CD4-positive, alpha-beta memory T cell (primary cell): ENCODE measurements around the gene INO80C. TPM values are rescaled to one million over a fixed set of nuclear protein-coding genes. Genes with fewer than 3 reads are reported as not detected.

Experiments used
- CTCF ChIA-PET: fragments of 350-600 bp; sonication (Branson Sonifier 250); formaldehyde crosslinking; loops from one replicate; lab custom pipeline; 2021; ENCODE audit warnings: inconsistent platforms; ENCODE audit not compliant: partially characterized antibody; lab: Charles Lee
- POLR2A ChIA-PET: fragments of 350-600 bp; sonication (Branson Sonifier 250); formaldehyde crosslinking; loops from one replicate; lab custom pipeline; 2021; ENCODE audit not compliant: partially characterized antibody; lab: Charles Lee
- DNase-seq, 5 donors: peaks; one replicate each; pipeline versions ENCODE4 v3.0.0 to v3.0.0-alpha.2; 2020 to 2022; ENCODE audit warnings: mixed read lengths in 1 of 5
- H3K27ac ChIP-seq: one replicate; pipeline ENCODE4 v1.7.0; 2013; ENCODE audit warnings: low read depth, low read length
- H3K27me3 ChIP-seq: 2 replicates; pipeline ENCODE4 v1.7.0; 2013; ENCODE audit warnings: mild to moderate bottlenecking, low read length, moderate library complexity; ENCODE audit not compliant: insufficient read depth
- H3K36me3 ChIP-seq: 2 replicates; pipeline ENCODE4 v1.7.0; 2013; ENCODE audit warnings: mild to moderate bottlenecking, low read length, moderate library complexity; ENCODE audit not compliant: insufficient read depth
- H3K4me1 ChIP-seq: 2 replicates; pipeline ENCODE4 v1.7.0; 2013; ENCODE audit warnings: mild to moderate bottlenecking, low read length, moderate library complexity; ENCODE audit not compliant: insufficient read depth
- H3K4me3 ChIP-seq, 2 donors: one replicate each; pipeline ENCODE4 v1.7.0; 2013; ENCODE audit warnings: low read length in 2 of 2, mild to moderate bottlenecking in 1 of 2
- H3K9me3 ChIP-seq, 2 donors: one replicate each; pipeline ENCODE4 v1.7.0; 2013; ENCODE audit warnings: low read length in 2 of 2, control low read depth in 1 of 2; ENCODE audit not compliant: control insufficient read depth in 1 of 2
- H3K27ac Mint-ChIP-seq, 7 donors: one replicate each; pipeline ENCODE4 v1.8.0; 2020 to 2021; ENCODE audit warnings: mixed read lengths in 7 of 7, mild to moderate bottlenecking in 6 of 7, inconsistent platforms in 3 of 7, moderate library complexity in 3 of 7
- H3K27me3 Mint-ChIP-seq, 2 donors: one replicate each; pipeline ENCODE4 v1.8.0; 2020 to 2021; ENCODE audit warnings: mixed read lengths in 2 of 2
- H3K36me3 Mint-ChIP-seq, 2 donors: one replicate each; pipeline ENCODE4 v1.8.0; 2020 to 2021; ENCODE audit warnings: mixed read lengths in 2 of 2, inconsistent platforms in 1 of 2, mild to moderate bottlenecking in 1 of 2
- H3K4me1 Mint-ChIP-seq, 4 donors: one replicate each; pipeline ENCODE4 v1.8.0; 2020 to 2021; ENCODE audit warnings: mixed read lengths in 4 of 4, mild to moderate bottlenecking in 1 of 4
- H3K4me3 Mint-ChIP-seq, 8 donors: one replicate each; pipeline ENCODE4 v1.8.0; 2020 to 2021; ENCODE audit warnings: mixed read lengths in 8 of 8, mild to moderate bottlenecking in 7 of 8, moderate library complexity in 6 of 8, inconsistent platforms in 3 of 8
- H3K9me3 Mint-ChIP-seq, 8 donors: one replicate each; pipeline ENCODE4 v1.8.0; 2020 to 2021; ENCODE audit warnings: mixed read lengths in 8 of 8, mild to moderate bottlenecking in 5 of 8, inconsistent platforms in 3 of 8, moderate library complexity in 1 of 8
- intact Hi-C: fragments of 100-400 bp; cut with micrococcal nuclease; formaldehyde crosslinking; loops from one replicate; pipeline ENCODE4 v1.15.1; 2023
- polyA plus RNA-seq, 2 donors: library from polyadenylated mRNA; unstranded; fragments of 300-500 nt; fragmentation: Illumina TruSeq; gene quantifications; one replicate each; pipeline ENCODE4 v1.2.3, GENCODE V29; 2021
- total RNA-seq, 2 experiments: library from RNA; stranded (reverse); gene quantifications; one replicate each; pipeline ENCODE4 v1.2.3, GENCODE V29; 2021

Gene INO80C
- total and polyA plus RNA-seq, 4 experiments from 2014 or later = 18.9 to 30.3 (median 28.1) TPM

GRCh38 chr18:35507192-35507591, 9.4 kb upstream of the INO80C start:
- H3K4me3 ChIP-seq = no peak overlapping the region
- DNase-seq = no peak
- peaks cover 0 to 2% (median 1%) of the 10 kb centered on the region in 4 donors for H3K4me1 Mint-ChIP-seq
- no peaks in the 10 kb centered on the region for H3K36me3 ChIP-seq
- CTCF ChIA-PET = no interaction called here
- H3K36me3 Mint-ChIP-seq = no peaks in the 10 kb centered on the region
- H3K4me1 ChIP-seq = no peaks in the 10 kb centered on the region
- H3K27me3 ChIP-seq = no peaks in the 10 kb centered on the region
- H3K9me3 Mint-ChIP-seq = no peaks in the 10 kb centered on the region
- H3K27me3 Mint-ChIP-seq = peaks cover 0 to 5% of the 10 kb centered on the region in 2 donors
- intact Hi-C loops = no loop called here
- no peaks in the 10 kb centered on the region for H3K9me3 ChIP-seq
- POLR2A ChIA-PET = no interaction called here
- no peak overlapping the region for H3K27ac ChIP-seq
- no peak overlapping the region for H3K27ac Mint-ChIP-seq
- no peak overlapping the region for H3K4me3 Mint-ChIP-seq

GRCh38 chr18:35506024-35506712, 8.4 kb upstream of the INO80C start:
- Histone ChIP-seq H3K4me3 (no peak overlapping the region), H3K4me1 (no peaks in the 10 kb centered on the region), H3K27ac (no peak overlapping the region), H3K36me3 (no peaks in the 10 kb centered on the region), H3K27me3 (no peaks in the 10 kb centered on the region), H3K9me3 (no peaks in the 10 kb centered on the region)
- Mint-ChIP-seq H3K9me3 (no peaks in the 10 kb centered on the region), H3K36me3 (no peaks in the 10 kb centered on the region), H3K27ac (no peak overlapping the region), H3K27me3 (peaks cover 0 to 5% of the 10 kb centered on the region in 2 donors), H3K4me3 (no peak overlapping the region), H3K4me1 (peaks cover 0 to 4% (median 2%) of the 10 kb centered on the region in 4 donors)
- POLR2A ChIA-PET = no interaction called here
- CTCF ChIA-PET = no interaction called here
- DNase-seq = no peak
- intact Hi-C loops = no loop called here

GRCh38 chr18:35504996-35505395, 7.2 kb upstream of the INO80C start:
- H3K27me3 ChIP-seq = no peaks in the 10 kb centered on the region
- H3K36me3 ChIP-seq = no peaks in the 10 kb centered on the region
- H3K27ac Mint-ChIP-seq = no peak overlapping the region
- no peak overlapping the region for H3K4me3 Mint-ChIP-seq
- H3K9me3 Mint-ChIP-seq = no peaks in the 10 kb centered on the region
- H3K27me3 Mint-ChIP-seq = peaks cover 0 to 5% of the 10 kb centered on the region in 2 donors
- no peak overlapping the region for H3K27ac ChIP-seq
- DNase-seq = no peak
- H3K4me3 ChIP-seq = no peak overlapping the region
- CTCF ChIA-PET = no interaction called here
- H3K4me1 ChIP-seq = no peaks in the 10 kb centered on the region
- H3K4me1 Mint-ChIP-seq = peaks cover 0 to 6% (median 3%) of the 10 kb centered on the region in 4 donors
- POLR2A ChIA-PET = no interaction called here
- H3K9me3 ChIP-seq = no peaks in the 10 kb centered on the region
- intact Hi-C loops = no loop called here
- H3K36me3 Mint-ChIP-seq = no peaks in the 10 kb centered on the region

GRCh38 chr18:35502052-35502451, 4.3 kb upstream of the INO80C start:
- H3K9me3 ChIP-seq = no peaks in the 10 kb centered on the region
- DNase-seq = no peak
- intact Hi-C loops = no loop called here
- Mint-ChIP-seq H3K36me3 (peaks cover 0 to 4% of the 10 kb centered on the region in 2 donors), H3K9me3 (peaks cover 0 to 2% (median 0%) of the 10 kb centered on the region in 8 donors), H3K27me3 (peaks cover 0 to 5% of the 10 kb centered on the region in 2 donors), H3K27ac (no peak overlapping the region), H3K4me1 (peaks cover 7 to 16% (median 11%) of the 10 kb centered on the region in 4 donors), H3K4me3 (no peak overlapping the region)
- no peak overlapping the region for H3K4me3 ChIP-seq
- no peak overlapping the region for H3K27ac ChIP-seq
- H3K36me3 ChIP-seq = no peaks in the 10 kb centered on the region
- H3K27me3 ChIP-seq = no peaks in the 10 kb centered on the region
- CTCF ChIA-PET = no interaction called here
- POLR2A ChIA-PET = no interaction called here
- peaks cover 6% of the 10 kb centered on the region for H3K4me1 ChIP-seq

- Mint-ChIP-seq H3K4me1 (peaks cover 10 to 22% (median 16%) of the 10 kb centered on the region in 4 donors), H3K4me3 (peak overlapping the region in 1 of 8 donors; percentile 43), H3K27me3 (peaks cover 0 to 5% of the 10 kb centered on the region in 2 donors), H3K27ac (no peak overlapping the region), H3K36me3 (peaks cover 0 to 4% of the 10 kb centered on the region in 2 donors), H3K9me3 (peaks cover 0 to 2% (median 0%) of the 10 kb centered on the region in 8 donors)
- H3K4me3 ChIP-seq = no peak overlapping the region
- DNase-seq = no peak
- H3K27me3 ChIP-seq = no peaks in the 10 kb centered on the region
- intact Hi-C loops = no loop called here
- no peaks in the 10 kb centered on the region for H3K36me3 ChIP-seq
- no peak overlapping the region for H3K27ac ChIP-seq
- H3K4me1 ChIP-seq = peaks cover 13% of the 10 kb centered on the region
- ChIA-PET CTCF (no interaction called here), POLR2A (no interaction called here)
- H3K9me3 ChIP-seq = no peaks in the 10 kb centered on the region
Observed at GRCh38 chr18:35501369-35501768, 3.6 kb upstream of the INO80C start.

GRCh38 chr18:35500113-35500512, 2.4 kb upstream of the INO80C start:
- ChIA-PET CTCF (no interaction called here), POLR2A (no interaction called here)
- no peak overlapping the region for H3K27ac ChIP-seq
- intact Hi-C loops = no loop called here
- H3K9me3 ChIP-seq = no peaks in the 10 kb centered on the region
- peaks cover 23% of the 10 kb centered on the region for H3K4me1 ChIP-seq
- Mint-ChIP-seq H3K27ac (peak overlapping the region in 3 of 7 donors; percentile 32 to 65 (median 55)), H3K36me3 (peaks cover 0 to 4% of the 10 kb centered on the region in 2 donors), H3K27me3 (peaks cover 0 to 2% of the 10 kb centered on the region in 2 donors), H3K4me3 (peak overlapping the region in 1 of 8 donors; percentile 13), H3K9me3 (peaks cover 0 to 2% (median 0%) of the 10 kb centered on the region in 8 donors), H3K4me1 (peaks cover 14 to 32% (median 24%) of the 10 kb centered on the region in 4 donors)
- no peaks in the 10 kb centered on the region for H3K36me3 ChIP-seq
- DNase-seq = no peak
- no peak overlapping the region for H3K4me3 ChIP-seq
- no peaks in the 10 kb centered on the region for H3K27me3 ChIP-seq

GRCh38 chr18:35497027-35497369, 762 bp downstream of the INO80C start:
- H3K27me3 Mint-ChIP-seq = no peaks in the 10 kb centered on the region
- intact Hi-C loops = loop anchor here (1.0 to 10.0 kb wide), 11 partner anchors 84 to 632 kb away; partner anchors contain the start of genes GALNT1, MAPRE2, RMP24 and RPRD1A
- DNase-seq = no peak
- peak overlapping the region; percentile 95 to 99 (median 96) for H3K4me3 Mint-ChIP-seq
- H3K9me3 Mint-ChIP-seq = peaks cover 0 to 2% (median 0%) of the 10 kb centered on the region in 8 donors
- Histone ChIP-seq H3K27ac (peak overlapping the region; percentile 84), H3K4me1 (peaks cover 23% of the 10 kb centered on the region), H3K27me3 (no peaks in the 10 kb centered on the region), H3K36me3 (no peaks in the 10 kb centered on the region), H3K4me3 (peak overlapping the region; percentile 94 to 96), H3K9me3 (no peaks in the 10 kb centered on the region)
- H3K4me1 Mint-ChIP-seq = peaks cover 12 to 39% (median 27%) of the 10 kb centered on the region in 4 donors
- POLR2A ChIA-PET = interaction anchor here (0.6 to 2.1 kb wide), 15 partner anchors 83 to 1332 kb away, joined by 3 to 17 read pairs (median 6); partner anchors contain the start of genes ELP2, GALNT1, KIAA1328 and MAPRE2
- peaks cover 0 to 4% of the 10 kb centered on the region in 2 donors for H3K36me3 Mint-ChIP-seq
- CTCF ChIA-PET = interaction anchor here (1.2 to 1.4 kb wide), 4 partner anchors 121 to 471 kb away, joined by 3 read pairs; no protein-coding TSS in a partner anchor
- peak overlapping the region; percentile 98 to 100 (median 100) for H3K27ac Mint-ChIP-seq
